Fibroblast of upper back skin (primary cell): Measurements from ENCODE around the gene DOCK7.
"Not testable (repeated sequence)": the region's sequence is repeated elsewhere in the genome, so short reads cannot be mapped to it uniquely, and the experiment has no call there.

Source experiments
- DNase-seq: peaks from one replicate; pipeline ENCODE4 v3.0.0-alpha.2; 2013

The DOCK7 gene

GRCh38 chr1:62693123-62693522 lies 4.9 kb upstream of the DOCK7 start:
- DNase-seq: no peak

GRCh38 chr1:62691062-62691844 lies 3.1 kb upstream of the DOCK7 start:
- no peak for DNase-seq

- peak; percentile 50 for DNase-seq
These were observed 1.3 kb upstream of the DOCK7 start for GRCh38 chr1:62689524-62689923.

- no peak for DNase-seq
These were observed 500 bp upstream of the DOCK7 start for GRCh38 chr1:62688687-62689085.

GRCh38 chr1:62687421-62687902 lies 724 bp downstream of the DOCK7 start:
- DNase-seq: peak; percentile 28

GRCh38 chr1:62686822-62687221 lies 1.4 kb downstream of the DOCK7 start:
- no peak for DNase-seq

GRCh38 chr1:62685431-62685859 lies 2.7 kb downstream of the DOCK7 start:
- peak; percentile 32 for DNase-seq

- DNase-seq: peak; percentile 39
These were observed 5.7 kb downstream of the DOCK7 start for GRCh38 chr1:62682531-62682930.

- not testable (repeated sequence) for DNase-seq
These were observed 7.2 kb downstream of the DOCK7 start for GRCh38 chr1:62680992-62681391.

GRCh38 chr1:62677822-62678221 lies 10.4 kb downstream of the DOCK7 start:
- DNase-seq: not testable (repeated sequence)

- DNase-seq: peak; percentile 94
These were observed 11.4 kb downstream of the DOCK7 start for GRCh38 chr1:62676611-62677356.

- DNase-seq: no peak
These were observed 14.6 kb downstream of the DOCK7 start for GRCh38 chr1:62673629-62674028.

- DNase-seq: no peak
These were observed 16.2 kb downstream of the DOCK7 start for GRCh38 chr1:62672029-62672428.

GRCh38 chr1:62654744-62655143 lies 33.4 kb downstream of the DOCK7 start:
- no peak for DNase-seq

GRCh38 chr1:62652387-62652786 lies 35.8 kb downstream of the DOCK7 start:
- DNase-seq: no peak

GRCh38 chr1:62643283-62643682 lies 44.9 kb downstream of the DOCK7 start:
- DNase-seq: no peak

GRCh38 chr1:62637392-62638105 lies 50.6 kb downstream of the DOCK7 start:
- no peak for DNase-seq

- no peak for DNase-seq
These were observed 59.7 kb downstream of the DOCK7 start for GRCh38 chr1:62628506-62628905.

- DNase-seq: peak; percentile 5
These were observed 62.8 kb downstream of the DOCK7 start for GRCh38 chr1:62625415-62625814.

- peak; percentile 86 for DNase-seq
These were observed 66.3 kb downstream of the DOCK7 start for GRCh38 chr1:62621907-62622306.

GRCh38 chr1:62613890-62614289 lies 74.3 kb downstream of the DOCK7 start:
- DNase-seq: no peak

- no peak for DNase-seq
These were observed 74.9 kb downstream of the DOCK7 start for GRCh38 chr1:62613325-62613727.

- no peak for DNase-seq
These were observed 75.4 kb downstream of the DOCK7 start for GRCh38 chr1:62612770-62613169.
